ENCODE data around the gene NPIPB6.

Gene NPIPB6

GRCh38 chr16:28311413-28311812 is 51.9 kb downstream of the NPIPB6 start:
- TF ChIP-seq CTCF (IDR thresholded peaks at IDR 0.05; ENCODE audit: extremely low read depth, missing control alignments), result no peak
- DNase-seq (ENCODE audit: low spot score), result no peak

GRCh38 chr16:28310796-28311195 is 52.5 kb downstream of the NPIPB6 start:
- no peak for TF ChIP-seq CTCF (IDR thresholded peaks at IDR 0.05; ENCODE audit: extremely low read depth, missing control alignments)
- no peak for DNase-seq (ENCODE audit: low spot score)

- no peak for DNase-seq (ENCODE audit: low spot score)
- no peak for TF ChIP-seq CTCF (IDR thresholded peaks at IDR 0.05; ENCODE audit: extremely low read depth, missing control alignments)
Measured at GRCh38 chr16:28309811-28310311, 53.4 kb downstream of the NPIPB6 start.

GRCh38 chr16:28308794-28309584 is 54.3 kb downstream of the NPIPB6 start:
- DNase-seq (ENCODE audit: low spot score), result no peak
- TF ChIP-seq CTCF (IDR thresholded peaks at IDR 0.05; ENCODE audit: extremely low read depth, missing control alignments), result no peak

GRCh38 chr16:28307936-28308335 is 55.4 kb downstream of the NPIPB6 start:
- no peak for TF ChIP-seq CTCF (IDR thresholded peaks at IDR 0.05; ENCODE audit: extremely low read depth, missing control alignments)
- no peak for DNase-seq (ENCODE audit: low spot score)

- DNase-seq (ENCODE audit: low spot score), result no peak
Measured at GRCh38 chr16:28304214-28304613, 59.1 kb downstream of the NPIPB6 start.

More at GRCh38 chr16:28304214-28304613, 59.1 kb downstream of the NPIPB6 start:
- TF ChIP-seq CTCF (IDR thresholded peaks at IDR 0.05; ENCODE audit: extremely low read depth, missing control alignments), result no peak
